GM12891 (cell line): ENCODE data around the gene MED7.

Source experiments
- DNase-seq: peaks from one replicate; pipeline ENCODE4 v3.0.0; 2011; ENCODE audit warnings: low spot score; ENCODE audit not compliant: insufficient read length
- FAIRE-seq: peaks from 2 replicates; lab custom pipeline; 2011; peaks lifted over from hg19 to GRCh38; lab: Jason Lieb, UNC
- PAX5 ChIP-seq: IDR thresholded peaks from 2 replicates; pipeline ENCODE4 v1.6.1; 2011; ENCODE audit warnings: low read length, moderate library complexity, mild to moderate bottlenecking; ENCODE audit not compliant: insufficient read depth, severe bottlenecking
- POLR2A ChIP-seq: IDR thresholded peaks from 2 replicates; pipeline ENCODE4 v1.6.1; 2011; ENCODE audit warnings: low read depth, low read length, control low read depth
- POLR2AphosphoS5 ChIP-seq: IDR thresholded peaks from 2 replicates; pipeline ENCODE4 v1.6.1; 2011; ENCODE audit warnings: low read depth, low read length, control low read depth
- POU2F2 ChIP-seq: IDR thresholded peaks from 2 replicates; pipeline ENCODE4 v1.6.1; 2011; ENCODE audit warnings: low read depth, mild to moderate bottlenecking, control low read depth, low read length, moderate library complexity
- SPI1 ChIP-seq: IDR thresholded peaks from 2 replicates; pipeline ENCODE4 v1.6.1; 2011; ENCODE audit warnings: low read depth, low read length, control low read depth
- TAF1 ChIP-seq: IDR thresholded peaks from 2 replicates; pipeline ENCODE4 v1.6.1; 2011; ENCODE audit warnings: low read depth, low read length, control low read depth

The MED7 gene

DNA sequence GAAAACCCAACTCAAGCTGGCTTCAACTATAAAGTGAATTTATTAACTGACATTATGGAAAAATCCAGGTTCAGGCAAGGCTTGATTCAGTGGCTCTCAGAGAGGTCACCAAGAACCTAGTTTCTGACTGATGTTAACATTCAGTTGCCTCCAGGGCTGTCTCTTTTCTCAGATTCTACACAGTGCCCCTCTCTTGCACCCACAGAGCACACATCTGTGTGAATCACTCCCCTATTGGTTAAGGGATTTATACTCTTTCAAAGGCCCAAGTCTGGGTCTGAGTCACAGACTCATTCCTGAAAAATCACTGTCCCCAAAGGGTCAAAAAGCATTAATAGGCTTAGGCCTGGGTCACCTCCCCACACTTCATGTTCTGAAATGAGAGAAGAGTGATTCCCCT is 27.7 kb downstream of the MED7 start:
- no peak for DNase-seq
- peak; percentile 59 for FAIRE-seq
- TF ChIP-seq POU2F2, result no peak
- TF ChIP-seq POLR2A, result no peak
- no peak for TF ChIP-seq POLR2AphosphoS5
- no peak for TF ChIP-seq TAF1
- no peak for TF ChIP-seq PAX5
- no peak for TF ChIP-seq SPI1

DNA sequence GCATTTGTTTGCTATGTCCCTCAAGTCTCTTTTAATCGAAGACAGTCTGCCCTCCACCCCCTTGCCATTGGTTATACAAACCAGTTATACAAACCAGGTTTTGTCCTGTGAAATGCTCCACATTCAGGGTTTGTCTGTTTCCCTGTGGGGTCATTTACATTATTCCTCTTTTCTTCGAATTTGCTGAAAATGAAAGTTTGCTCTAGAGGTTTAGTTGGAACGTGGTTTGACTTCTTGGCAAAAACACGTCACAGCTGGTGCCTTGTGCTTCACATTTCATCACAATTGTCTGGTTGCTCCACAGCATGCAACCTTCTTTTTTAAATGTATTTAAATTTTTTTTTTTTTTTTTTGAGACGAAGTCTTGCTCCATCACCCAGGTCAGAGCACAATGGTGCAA is 29.7 kb downstream of the MED7 start:
- no peak for FAIRE-seq

GRCh38 chr5:157109744-157110143 is 32.9 kb downstream of the MED7 start:
- TF ChIP-seq POU2F2 (no peak), TAF1 (no peak), POLR2AphosphoS5 (no peak), POLR2A (peak; percentile 51; the same call in 1 of the 2 replicates), PAX5 (no peak), SPI1 (peak; percentile 91)
- FAIRE-seq, result peak; percentile 87
- DNase-seq, result peak; percentile 19

More for the DNA sequence above, 29.7 kb downstream of the MED7 start:
- no peak for DNase-seq
- TF ChIP-seq SPI1, result no peak
- TF ChIP-seq TAF1, result no peak
- TF ChIP-seq POU2F2, result no peak
- no peak for TF ChIP-seq POLR2AphosphoS5
- TF ChIP-seq PAX5, result no peak
- no peak for TF ChIP-seq POLR2A

DNA sequence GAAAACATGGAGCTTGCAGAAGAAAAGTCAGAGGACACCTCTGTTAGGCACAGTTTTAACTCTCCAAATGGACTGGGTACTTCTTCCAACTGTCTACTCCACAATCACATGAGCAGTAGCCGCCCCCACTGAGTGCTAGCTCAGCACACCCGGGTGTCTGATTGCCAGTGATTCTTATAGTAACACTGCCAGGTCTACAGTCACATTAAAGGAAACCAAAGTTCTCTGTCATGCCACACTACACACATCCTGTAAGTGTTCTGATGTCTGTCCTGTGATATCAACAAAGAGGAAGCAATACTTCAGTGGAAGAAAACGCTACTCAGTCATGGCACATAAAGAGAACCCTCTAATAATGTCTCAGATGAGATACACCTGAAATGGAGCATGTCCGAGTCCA is 33.7 kb downstream of the MED7 start, which contains the start of gene HAVCR2:
Gene HAVCR2 (minus strand): TSS at position 69 of the 400 bp plus-strand sequence. CDS start 61 bp downstream, at position 8.
- FAIRE-seq, result peak; percentile 98
- peak; percentile 26 for DNase-seq
- no peak for TF ChIP-seq POU2F2
- TF ChIP-seq TAF1, result peak; percentile 34; the same call in 1 of the 2 replicates
- peak; percentile 23; the same call in 1 of the 2 replicates for TF ChIP-seq SPI1
- peak; percentile 54; the same call in 1 of the 2 replicates for TF ChIP-seq POLR2A

- DNase-seq (no peak), FAIRE-seq (peak; percentile 77)
- TF ChIP-seq POU2F2 (no peak), POLR2AphosphoS5 (no peak), TAF1 (no peak), POLR2A (no peak), SPI1 (no peak), PAX5 (no peak)
Measured at GRCh38 chr5:157107508-157107907, 35.2 kb downstream of the MED7 start.

DNA sequence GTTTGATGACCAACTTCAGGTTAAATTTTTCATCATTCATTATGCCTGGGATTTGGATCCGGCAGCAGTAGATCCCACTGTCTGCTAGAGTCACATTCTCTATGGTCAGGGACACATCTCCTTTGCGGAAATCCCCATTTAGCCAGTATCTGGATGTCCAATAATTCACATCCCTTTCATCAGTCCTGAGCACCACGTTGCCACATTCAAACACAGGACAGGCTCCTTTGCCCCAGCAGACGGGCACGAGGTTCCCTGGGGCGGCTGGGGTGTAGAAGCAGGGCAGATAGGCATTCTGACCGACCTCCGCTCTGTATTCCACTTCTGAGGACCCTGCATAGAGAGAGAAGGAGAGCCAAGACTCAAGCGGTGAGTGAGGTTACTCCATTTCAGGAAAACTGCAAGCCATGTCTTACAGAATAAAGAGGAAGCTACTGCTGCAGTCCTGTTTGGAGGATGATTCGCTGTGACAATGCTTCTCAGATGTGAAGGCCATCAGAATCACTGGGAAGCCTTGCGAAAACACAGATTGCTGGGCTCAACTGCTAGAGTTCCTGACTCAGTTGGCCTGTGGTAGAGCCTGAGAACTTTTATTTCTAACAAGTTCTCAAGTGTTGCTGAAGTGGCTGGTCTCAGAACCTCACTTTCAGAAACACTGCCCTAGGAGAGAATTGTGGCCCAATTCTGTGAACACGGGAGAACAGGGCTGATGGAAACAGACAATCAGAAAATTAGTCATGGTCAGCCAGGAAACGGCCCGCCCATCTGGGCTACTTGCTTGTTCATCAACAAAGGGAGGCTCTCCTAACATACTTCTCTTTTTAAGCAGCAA is 35.8 kb downstream of the MED7 start:
- FAIRE-seq (peak; percentile 58), DNase-seq (no peak)
- no peak for TF ChIP-seq POLR2A
- no peak for TF ChIP-seq POU2F2
- TF ChIP-seq SPI1, result no peak
- no peak for TF ChIP-seq TAF1
- no peak for TF ChIP-seq POLR2AphosphoS5
- TF ChIP-seq PAX5, result no peak

GRCh38 chr5:157100140-157100679 is 42.5 kb downstream of the MED7 start:
- FAIRE-seq, result peak; percentile 88

DNA sequence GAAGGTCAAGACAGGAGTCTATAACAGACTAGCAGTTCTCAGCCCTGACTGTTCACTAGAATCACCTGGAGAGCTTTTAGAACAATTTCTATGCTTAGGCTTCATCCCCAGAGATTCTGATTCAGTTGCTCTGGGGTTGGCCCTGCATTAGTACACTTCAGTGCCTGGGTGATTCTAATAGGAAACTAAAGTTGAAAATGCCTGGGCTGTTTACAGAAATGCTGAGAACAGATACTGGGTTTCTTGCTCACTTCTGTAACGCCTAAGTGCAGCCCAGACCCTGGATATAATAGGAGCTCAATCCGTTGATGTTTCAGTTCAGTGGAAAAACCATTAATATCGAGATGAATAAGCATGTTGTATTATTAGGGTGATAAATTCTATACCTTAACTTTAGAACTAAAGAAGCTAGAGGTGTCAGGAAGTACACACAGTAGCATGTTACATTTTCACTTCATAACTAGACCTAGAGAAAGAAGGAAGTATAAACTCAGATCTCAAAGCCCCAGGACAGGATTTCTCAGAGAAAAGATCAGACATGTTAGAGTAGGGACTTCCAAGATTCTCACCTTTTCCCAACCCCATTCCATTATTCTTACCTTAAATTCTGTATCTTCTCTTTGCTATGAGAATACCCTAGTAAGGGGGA is 54.2 kb downstream of the MED7 start:
- peak; percentile 23 for FAIRE-seq
- TF ChIP-seq TAF1 (no peak), POLR2A (no peak), SPI1 (no peak), PAX5 (no peak), POLR2AphosphoS5 (no peak), POU2F2 (no peak)
- no peak for DNase-seq

More at GRCh38 chr5:157100140-157100679, 42.5 kb downstream of the MED7 start:
- peak; percentile 70 for TF ChIP-seq SPI1
- TF ChIP-seq POU2F2, result no peak
- DNase-seq, result no peak
